ENCODE data around the gene ANKRD18A. TPM values are rescaled to one million over a fixed set of nuclear protein-coding genes. Genes with fewer than 3 reads are reported as not detected.

The ANKRD18A gene
- total RNA-seq, 4 donors from 2014 or later: 0.42 to 3.5 (median 1.6) TPM

GRCh38 chr9:38523121-38523520 is 97.3 kb downstream of the ANKRD18A start:
- H3K27me3 ChIP-seq: peaks cover 0 to 8% of the 10 kb centered on the region in 2 donors
- DNase-seq (ENCODE audit: low spot score in 2 of 2): no peak
- H3K36me3 ChIP-seq: no peaks in the 10 kb centered on the region
- no peak overlapping the region for H3K4me3 ChIP-seq
- WGBS, 2 donors: 40 to 41% methylated on average over 5 of the region's 5 CpGs
- no peaks in the 10 kb centered on the region for H3K9me3 ChIP-seq
- H3K4me1 ChIP-seq: no peaks in the 10 kb centered on the region
- TF ChIP-seq POLR2A (IDR thresholded peaks at IDR 0.05) (no peak), EP300 (IDR thresholded peaks at IDR 0.05) (no peak), CTCF (IDR thresholded peaks at IDR 0.05) (no peak)
- H3K27ac ChIP-seq: no peak overlapping the region

GRCh38 chr9:38521762-38522161 is 98.6 kb downstream of the ANKRD18A start:
- Histone ChIP-seq H3K27ac (no peak overlapping the region), H3K9me3 (no peaks in the 10 kb centered on the region), H3K4me1 (no peaks in the 10 kb centered on the region), H3K36me3 (no peaks in the 10 kb centered on the region), H3K4me3 (no peak overlapping the region), H3K27me3 (peaks cover 0 to 4% of the 10 kb centered on the region in 2 donors)
- TF ChIP-seq CTCF (IDR thresholded peaks at IDR 0.05) (no peak), POLR2A (IDR thresholded peaks at IDR 0.05) (no peak), EP300 (IDR thresholded peaks at IDR 0.05) (no peak)
- 88 to 91% methylated on average over 2 of the region's 2 CpGs for WGBS, 2 donors
- no peak for DNase-seq (ENCODE audit: low spot score in 2 of 2)

Small RNA genes lying within 50 kb of the gene (small RNA-seq; reads per million reads assigned to genes)
- gene AL390726.1: not detected
- gene AL390726.2: not detected
- not detected for gene AL390726.3
- gene AL390726.4: not detected
- not detected for gene AL390726.5

Other genes with a start within 250 kb of the ANKRD18A start
- gene ALDH1B1, start 227.9 kb downstream of the ANKRD18A start, total RNA-seq: 10 to 100 TPM in 2 of 4 donors, 1 to 10 TPM in 2; 7.9 to 15.3 (median 11.0) TPM
- gene IGFBPL1, start 196.1 kb downstream of the ANKRD18A start, total RNA-seq: under 1 TPM in 1 of 4 donors, not detected in 3; 0.60 TPM
- not detected for gene FAM240B, start 99.5 kb upstream of the ANKRD18A start, total RNA-seq

Data from tibial nerve (tissue), 4 donors.